Kidney tubule cell (primary cell): ENCODE measurements around the gene APEX1.
"Not testable (repeated sequence)": the region's sequence is repeated elsewhere in the genome, so short reads cannot be mapped to it uniquely, and the experiment has no call there.

Experiments used
- DNase-seq: peaks from one replicate; pipeline ENCODE4 v3.0.0-alpha.2; 2018; ENCODE audit warnings: low spot score

Gene APEX1

GRCh38 chr14:20435582-20436362 is 19.3 kb upstream of the APEX1 start, which contains the start of gene KLHL33:
Gene KLHL33 (minus strand): TSS chr14:20436166. CDS start chr14:20435811, 355 bp downstream.
- no peak for DNase-seq

GRCh38 chr14:20436363-20436755 is 18.7 kb upstream of the APEX1 start:
- DNase-seq, result no peak

- DNase-seq, result no peak
Measured at GRCh38 chr14:20438664-20439063, 16.4 kb upstream of the APEX1 start.

GRCh38 chr14:20440465-20440864 is 14.6 kb upstream of the APEX1 start:
- DNase-seq, result no peak

GRCh38 chr14:20440882-20441281 is 14.1 kb upstream of the APEX1 start:
- no peak for DNase-seq

GRCh38 chr14:20441461-20441860 is 13.6 kb upstream of the APEX1 start:
- no peak for DNase-seq

GRCh38 chr14:20443650-20444049 is 11.4 kb upstream of the APEX1 start:
- not testable (repeated sequence) for DNase-seq

- DNase-seq, result no peak
Measured at GRCh38 chr14:20446889-20447288, 8.1 kb upstream of the APEX1 start.

GRCh38 chr14:20452831-20453230 is 2.2 kb upstream of the APEX1 start:
- not testable (repeated sequence) for DNase-seq

GRCh38 chr14:20455355-20456300 is 602 bp downstream of the APEX1 start:
- DNase-seq, result peak; percentile 87

GRCh38 chr14:20456971-20457370 is 1.9 kb downstream of the APEX1 start:
- DNase-seq, result no peak

GRCh38 chr14:20458031-20458789 is 3.2 kb downstream of the APEX1 start:
- no peak for DNase-seq

GRCh38 chr14:20460458-20461224 is 5.6 kb downstream of the APEX1 start:
- peak; percentile 38 for DNase-seq

- peak; percentile 100 for DNase-seq
Measured at GRCh38 chr14:20461225-20462141, 6.5 kb downstream of the APEX1 start, which contains the start of gene PIP4P1. Gene PIP4P1 (minus strand): TSS chr14:20461434. CDS start chr14:20461325, 109 bp downstream.

- DNase-seq, result no peak
Measured at GRCh38 chr14:20468764-20469241, 13.8 kb downstream of the APEX1 start.

GRCh38 chr14:20469242-20469889 is 14.3 kb downstream of the APEX1 start, which contains the start of gene PNP:
Gene PNP (plus strand): TSS chr14:20469406. CDS start chr14:20469525, 119 bp downstream.
- DNase-seq, result peak; percentile 93

- peak; percentile 93 for DNase-seq
Measured at GRCh38 chr14:20469890-20470602, 15.0 kb downstream of the APEX1 start.

GRCh38 chr14:20470603-20470901 is 15.5 kb downstream of the APEX1 start:
- DNase-seq, result no peak
